Activated CD8-positive, alpha-beta T cell treated with anti-CD3 and anti-CD28 coated beads for 36 hours (primary cell): ENCODE measurements around the gene STK33. TPM values are rescaled to one million over a fixed set of nuclear protein-coding genes. Genes with fewer than 3 reads are reported as not detected.

ENCODE experiments used
- ATAC-seq: fragments of 200-7000 bp; cut with Tn5 transposase; one replicate; pipeline ENCODE4 v1.10.0; 2021; ENCODE audit warnings: mild to moderate bottlenecking, moderate library complexity
- CTCF ChIA-PET: fragments of 350-600 bp; sonication (Branson Sonifier 250); formaldehyde crosslinking; loops from one replicate; lab custom pipeline; 2021; ENCODE audit warnings: antibody characterized with exemption; lab: Charles Lee
- POLR2A ChIA-PET: fragments of 350-600 bp; sonication (Branson Sonifier 250); formaldehyde crosslinking; loops from one replicate; lab custom pipeline; 2021; ENCODE audit warnings: antibody characterized with exemption; lab: Charles Lee
- DNase-seq: peaks from one replicate; pipeline ENCODE4 v3.0.0-alpha.2; 2020
- H3K27ac Mint-ChIP-seq: one replicate; pipeline ENCODE4 v1.8.0; 2021; ENCODE audit warnings: mild to moderate bottlenecking, mixed read lengths
- H3K27me3 Mint-ChIP-seq: one replicate; pipeline ENCODE4 v1.8.0; 2021; ENCODE audit warnings: mixed read lengths
- H3K36me3 Mint-ChIP-seq: one replicate; pipeline ENCODE4 v1.8.0; 2021; ENCODE audit warnings: low read depth, mixed read lengths
- H3K4me1 Mint-ChIP-seq: one replicate; pipeline ENCODE4 v1.8.0; 2021; ENCODE audit warnings: low read depth, mixed read lengths
- H3K4me3 Mint-ChIP-seq: one replicate; pipeline ENCODE4 v1.8.0; 2021; ENCODE audit warnings: mild to moderate bottlenecking, moderate library complexity, mixed read lengths
- H3K9me3 Mint-ChIP-seq: one replicate; pipeline ENCODE4 v1.8.0; 2021; ENCODE audit warnings: mixed read lengths
- CTCF ChIP-seq: fragments of 200-600 bp; IDR thresholded peaks from one replicate; pipeline ENCODE4 v1.8.0; 2022; ENCODE audit warnings: antibody characterized with exemption, mild to moderate bottlenecking
- intact Hi-C: fragments of 100-400 bp; cut with micrococcal nuclease; formaldehyde crosslinking; loops from one replicate; pipeline ENCODE4 v1.10.0; 2022
- total RNA-seq, 2 experiments: library from RNA; stranded (reverse); gene quantifications; one replicate each; pipeline ENCODE4 v1.2.3, GENCODE V29; 2021

Gene STK33
- total RNA-seq, 2 experiments from 2014 or later = 1.3 to 3.6 TPM

GRCh38 chr11:8386134-8386864 lies 207.7 kb downstream of the STK33 start:
- Mint-ChIP-seq H3K36me3 (no peaks in the 10 kb centered on the region), H3K9me3 (no peaks in the 10 kb centered on the region), H3K4me1 (no peaks in the 10 kb centered on the region), H3K4me3 (no peak overlapping the region), H3K27me3 (no peaks in the 10 kb centered on the region), H3K27ac (no peak overlapping the region)
- CTCF ChIA-PET = no interaction called here
- ATAC-seq (no peak), DNase-seq (no peak)
- POLR2A ChIA-PET = no interaction called here
- intact Hi-C loops = no loop called here
- TF ChIP-seq CTCF = no peak

- H3K27ac Mint-ChIP-seq = no peak overlapping the region
- no peaks in the 10 kb centered on the region for H3K36me3 Mint-ChIP-seq
- CTCF ChIA-PET = interaction anchor here (0.7 kb wide), 1 partner anchor 183 kb away, joined by 3 read pairs; no protein-coding TSS in a partner anchor
- POLR2A ChIA-PET = no interaction called here
- no peaks in the 10 kb centered on the region for H3K4me1 Mint-ChIP-seq
- H3K27me3 Mint-ChIP-seq = no peaks in the 10 kb centered on the region
- H3K9me3 Mint-ChIP-seq = no peaks in the 10 kb centered on the region
- TF ChIP-seq CTCF = no peak
- ATAC-seq (peak; percentile 39), DNase-seq (peak; percentile 39)
- H3K4me3 Mint-ChIP-seq = no peak overlapping the region
- intact Hi-C loops = no loop called here
These were observed 209.7 kb downstream of the STK33 start for GRCh38 chr11:8384199-8384821.

- intact Hi-C loops = no loop called here
- ATAC-seq (no peak), DNase-seq (no peak)
- H3K4me3 Mint-ChIP-seq = no peak overlapping the region
- POLR2A ChIA-PET = no interaction called here
- H3K27me3 Mint-ChIP-seq = no peaks in the 10 kb centered on the region
- CTCF ChIA-PET = interaction anchor here (0.7 kb wide), 1 partner anchor 184 kb away, joined by 3 read pairs; no protein-coding TSS in a partner anchor
- H3K9me3 Mint-ChIP-seq = no peaks in the 10 kb centered on the region
- no peak for TF ChIP-seq CTCF
- no peak overlapping the region for H3K27ac Mint-ChIP-seq
- no peaks in the 10 kb centered on the region for H3K36me3 Mint-ChIP-seq
- no peaks in the 10 kb centered on the region for H3K4me1 Mint-ChIP-seq
These were observed 210.4 kb downstream of the STK33 start for GRCh38 chr11:8383627-8384026.

- Mint-ChIP-seq H3K9me3 (no peaks in the 10 kb centered on the region), H3K27me3 (no peaks in the 10 kb centered on the region), H3K36me3 (no peaks in the 10 kb centered on the region), H3K27ac (no peak overlapping the region), H3K4me3 (no peak overlapping the region), H3K4me1 (no peaks in the 10 kb centered on the region)
- no peak for DNase-seq
- ChIA-PET CTCF (no interaction called here), POLR2A (no interaction called here)
- no peak for ATAC-seq
- intact Hi-C loops = no loop called here
- TF ChIP-seq CTCF = no peak
These were observed 210.8 kb downstream of the STK33 start for GRCh38 chr11:8383227-8383626.

GRCh38 chr11:8382436-8383053 lies 211.5 kb downstream of the STK33 start:
- CTCF ChIA-PET = no interaction called here
- TF ChIP-seq CTCF = no peak
- Mint-ChIP-seq H3K9me3 (no peaks in the 10 kb centered on the region), H3K36me3 (no peaks in the 10 kb centered on the region), H3K27me3 (no peaks in the 10 kb centered on the region), H3K4me1 (no peaks in the 10 kb centered on the region), H3K4me3 (no peak overlapping the region), H3K27ac (no peak overlapping the region)
- intact Hi-C loops = no loop called here
- POLR2A ChIA-PET = no interaction called here
- ATAC-seq (no peak), DNase-seq (no peak)
